ENCODE results near the gene SEMA6A.

SEMA6A gene

DNA sequence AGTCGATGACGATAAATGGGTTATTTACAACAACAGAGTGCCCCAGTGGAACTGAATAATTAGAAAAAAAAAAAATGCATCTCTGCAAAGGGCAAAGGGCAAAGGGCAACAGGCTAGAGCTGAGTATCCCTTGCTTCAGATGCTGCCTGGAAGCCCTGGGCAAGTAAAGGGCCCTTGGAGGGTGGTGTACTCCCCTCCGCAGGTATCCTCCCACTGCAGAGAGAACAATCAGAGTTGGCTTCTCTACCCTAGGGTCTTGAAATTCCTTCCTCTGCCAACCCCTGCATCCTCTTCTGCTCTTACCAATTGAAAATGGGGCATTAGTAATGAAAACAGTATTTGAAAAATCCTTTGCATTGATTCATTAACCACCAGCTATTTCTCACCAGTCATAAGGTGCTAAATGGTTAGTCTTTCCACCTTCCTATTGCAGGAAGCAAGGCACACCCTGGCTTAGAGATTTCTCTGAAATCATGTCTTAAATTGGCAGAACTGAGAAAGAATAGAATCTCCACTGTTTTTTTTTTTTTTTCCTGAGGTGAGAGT is 122.6 kb downstream of the SEMA6A start:
- Histone ChIP-seq H3K9me3 (ENCODE audit: control insufficient read depth, low read length) (no peaks in the 10 kb centered on the region), H3K36me3 (ENCODE audit: control insufficient read depth, insufficient read depth, low read length, severe bottlenecking) (no peaks in the 10 kb centered on the region), H3K27me3 (replicated peaks; ENCODE audit: control insufficient read depth, insufficient read depth, low read length) (no peaks in the 10 kb centered on the region), H3K9ac (ENCODE audit: low read length) (no peak overlapping the region), H3K4me3 (ENCODE audit: low read length) (no peak overlapping the region), H3K4me1 (ENCODE audit: control insufficient read depth, insufficient read depth, low read length) (peaks cover 13% of the 10 kb centered on the region)
- no peak for DNase-seq (ENCODE audit: low read depth)

DNA sequence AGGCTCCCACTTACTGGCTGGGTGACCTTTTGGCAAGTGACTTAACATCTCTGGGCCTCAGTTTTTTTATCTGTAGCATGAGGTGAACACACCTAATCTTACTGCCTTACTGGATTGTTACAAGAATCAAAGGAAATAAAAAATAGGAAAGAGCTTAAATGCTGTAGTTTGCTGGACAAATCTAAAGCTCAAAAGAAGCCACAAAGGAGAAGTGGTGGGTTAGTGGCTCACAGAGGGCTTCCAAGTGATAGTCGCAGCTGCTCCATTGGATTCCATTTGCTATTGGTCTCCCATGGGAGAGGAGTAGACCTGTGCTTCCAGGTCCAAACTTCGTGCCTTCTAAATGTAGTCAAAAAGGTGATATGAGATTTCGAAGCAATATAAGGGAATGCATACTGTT is 123.6 kb downstream of the SEMA6A start:
- peaks cover 13% of the 10 kb centered on the region for H3K4me1 ChIP-seq (ENCODE audit: control insufficient read depth, insufficient read depth, low read length)
- no peaks in the 10 kb centered on the region for H3K36me3 ChIP-seq (ENCODE audit: control insufficient read depth, insufficient read depth, low read length, severe bottlenecking)
- H3K27me3 ChIP-seq (replicated peaks; ENCODE audit: control insufficient read depth, insufficient read depth, low read length): no peaks in the 10 kb centered on the region
- no peak overlapping the region for H3K9ac ChIP-seq (ENCODE audit: low read length)
- H3K4me3 ChIP-seq (ENCODE audit: low read length): no peak overlapping the region
- DNase-seq (ENCODE audit: low read depth): no peak
- no peaks in the 10 kb centered on the region for H3K9me3 ChIP-seq (ENCODE audit: control insufficient read depth, low read length)

DNA sequence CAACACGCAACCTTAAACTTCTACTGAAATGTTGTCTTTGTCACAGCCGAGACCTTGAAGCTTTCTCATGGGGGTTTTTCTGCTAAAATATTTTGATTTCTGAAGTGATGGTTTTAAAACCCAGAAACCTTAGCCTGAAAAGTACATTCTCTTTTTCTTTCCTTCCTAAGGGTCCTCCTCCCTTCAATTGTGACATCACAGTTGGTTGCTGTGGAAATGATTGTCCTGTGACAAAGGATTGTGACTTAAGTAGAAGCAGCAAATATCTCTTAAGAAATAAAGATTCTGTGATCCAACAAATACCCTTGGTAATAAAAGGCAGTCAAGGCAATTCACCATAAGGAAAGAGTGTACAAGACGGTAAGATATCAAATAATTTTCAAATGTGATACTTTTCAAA is 125.2 kb downstream of the SEMA6A start:
- Histone ChIP-seq H3K4me3 (ENCODE audit: low read length) (no peak overlapping the region), H3K4me1 (ENCODE audit: control insufficient read depth, insufficient read depth, low read length) (peaks cover 7% of the 10 kb centered on the region), H3K27me3 (replicated peaks; ENCODE audit: control insufficient read depth, insufficient read depth, low read length) (no peaks in the 10 kb centered on the region), H3K9ac (ENCODE audit: low read length) (no peak overlapping the region), H3K36me3 (ENCODE audit: control insufficient read depth, insufficient read depth, low read length, severe bottlenecking) (no peaks in the 10 kb centered on the region), H3K9me3 (ENCODE audit: control insufficient read depth, low read length) (no peaks in the 10 kb centered on the region)
- DNase-seq (ENCODE audit: low read depth): no peak

DNA sequence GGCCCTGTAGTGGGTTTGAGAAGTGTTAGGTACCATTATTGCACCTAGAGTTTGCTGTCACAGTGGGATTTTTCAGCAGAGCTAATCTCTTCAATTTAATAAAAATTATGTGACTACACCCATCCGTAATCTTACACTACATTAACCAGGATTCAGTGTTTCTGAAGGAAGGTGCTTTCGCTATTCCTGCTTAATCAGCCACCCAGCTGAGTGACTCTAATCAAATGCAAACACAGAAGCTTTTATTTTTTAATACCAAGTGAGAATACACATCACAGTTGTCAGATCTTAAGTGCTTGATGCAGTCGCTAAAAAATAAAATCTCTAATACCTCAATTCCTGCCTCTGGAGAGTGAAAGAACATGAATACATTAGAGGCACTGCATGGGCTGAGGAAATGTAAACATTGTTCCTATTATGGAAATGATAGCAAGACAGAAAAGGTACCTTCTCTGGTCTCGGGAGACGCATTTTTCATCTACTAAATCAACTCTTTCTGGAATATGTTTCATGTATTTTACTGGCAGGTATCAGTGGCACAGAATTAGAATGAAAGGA is 125.7 kb downstream of the SEMA6A start:
- H3K9me3 ChIP-seq (ENCODE audit: control insufficient read depth, low read length): no peaks in the 10 kb centered on the region
- no peak overlapping the region for H3K4me3 ChIP-seq (ENCODE audit: low read length)
- no peaks in the 10 kb centered on the region for H3K36me3 ChIP-seq (ENCODE audit: control insufficient read depth, insufficient read depth, low read length, severe bottlenecking)
- H3K9ac ChIP-seq (ENCODE audit: low read length): no peak overlapping the region
- H3K4me1 ChIP-seq (ENCODE audit: control insufficient read depth, insufficient read depth, low read length): peaks cover 2% of the 10 kb centered on the region
- no peak for DNase-seq (ENCODE audit: low read depth)
- no peaks in the 10 kb centered on the region for H3K27me3 ChIP-seq (replicated peaks; ENCODE audit: control insufficient read depth, insufficient read depth, low read length)

DNA sequence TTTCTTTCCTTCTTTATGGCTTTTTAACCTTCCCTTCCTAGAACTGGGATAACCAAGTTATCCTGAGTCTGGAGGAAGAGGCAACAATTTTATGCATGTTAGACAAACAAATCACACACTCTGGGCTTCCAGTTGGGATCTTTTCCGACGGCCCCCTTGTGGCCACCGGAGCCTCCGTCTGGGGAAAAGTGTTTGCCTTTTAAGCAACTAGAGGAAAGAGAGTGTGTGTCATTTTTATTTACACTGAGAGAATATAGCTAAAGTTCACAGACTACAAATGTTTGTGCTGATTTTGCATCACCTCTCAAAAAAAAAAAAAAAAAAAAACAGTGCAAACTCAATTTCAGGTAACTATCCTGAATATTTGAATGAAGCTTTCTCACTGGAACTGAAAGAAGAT is 126.2 kb downstream of the SEMA6A start:
- no peak overlapping the region for H3K9ac ChIP-seq (ENCODE audit: low read length)
- no peaks in the 10 kb centered on the region for H3K9me3 ChIP-seq (ENCODE audit: control insufficient read depth, low read length)
- H3K4me1 ChIP-seq (ENCODE audit: control insufficient read depth, insufficient read depth, low read length): no peaks in the 10 kb centered on the region
- H3K36me3 ChIP-seq (ENCODE audit: control insufficient read depth, insufficient read depth, low read length, severe bottlenecking): no peaks in the 10 kb centered on the region
- DNase-seq (ENCODE audit: low read depth): no peak
- no peak overlapping the region for H3K4me3 ChIP-seq (ENCODE audit: low read length)
- H3K27me3 ChIP-seq (replicated peaks; ENCODE audit: control insufficient read depth, insufficient read depth, low read length): no peaks in the 10 kb centered on the region

DNA sequence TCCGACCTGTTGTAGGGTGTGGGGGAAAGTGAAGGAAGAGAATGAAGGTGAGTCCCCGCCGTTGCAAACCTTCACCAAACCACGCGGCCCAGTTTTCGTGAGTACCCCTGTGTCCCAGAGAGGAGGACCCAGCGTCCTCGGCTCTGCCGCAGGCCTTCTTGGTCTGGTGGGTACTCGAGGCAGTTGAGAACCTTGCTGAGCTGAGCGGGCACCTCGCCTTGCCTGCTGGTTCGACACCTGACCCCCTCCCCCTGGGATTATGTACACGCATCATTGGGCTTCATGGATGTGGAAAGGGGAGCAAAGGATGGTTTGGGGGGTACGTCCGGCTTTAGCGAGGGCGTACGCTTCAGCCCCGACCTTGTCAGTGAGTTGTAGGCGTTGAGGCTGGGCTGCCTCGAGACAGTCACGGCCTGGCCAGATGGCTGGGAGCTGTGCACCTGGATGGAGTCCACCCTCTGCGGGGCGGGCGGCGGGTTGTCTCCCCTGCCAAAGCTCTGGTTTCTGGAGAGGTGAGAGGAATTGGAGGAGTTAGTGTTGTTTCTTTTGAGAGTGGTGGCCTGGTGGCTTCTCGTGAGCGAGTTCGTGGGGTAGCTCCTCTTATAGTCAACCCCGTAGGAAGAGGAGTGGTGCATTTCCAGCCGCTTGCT is 128.1 kb downstream of the SEMA6A start:
- DNase-seq (ENCODE audit: low read depth): no peak
- Histone ChIP-seq H3K27me3 (replicated peaks; ENCODE audit: control insufficient read depth, insufficient read depth, low read length) (no peaks in the 10 kb centered on the region), H3K9me3 (ENCODE audit: control insufficient read depth, low read length) (no peaks in the 10 kb centered on the region), H3K36me3 (ENCODE audit: control insufficient read depth, insufficient read depth, low read length, severe bottlenecking) (no peaks in the 10 kb centered on the region), H3K4me3 (ENCODE audit: low read length) (no peak overlapping the region), H3K9ac (ENCODE audit: low read length) (no peak overlapping the region), H3K4me1 (ENCODE audit: control insufficient read depth, insufficient read depth, low read length) (peaks cover 9% of the 10 kb centered on the region)

DNA sequence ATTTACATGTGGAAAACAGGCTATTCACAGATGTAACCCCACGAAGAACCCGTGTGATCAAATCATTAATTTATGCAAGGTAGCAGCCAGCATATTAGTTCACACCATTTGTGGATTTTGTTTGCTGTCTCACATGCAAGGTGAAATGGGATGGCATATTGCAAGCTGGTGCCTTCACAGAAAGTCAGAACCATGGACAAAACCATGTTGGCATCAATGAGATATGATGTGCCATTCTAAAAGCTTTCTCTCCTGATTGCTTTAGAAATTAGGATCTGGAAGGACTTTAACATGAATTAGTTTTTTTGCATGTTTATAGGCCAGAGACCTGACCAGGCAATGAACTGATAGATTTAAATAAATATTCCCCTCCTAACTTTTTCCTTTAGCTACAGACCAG is 129.3 kb downstream of the SEMA6A start:
- no peak for DNase-seq (ENCODE audit: low read depth)
- no peaks in the 10 kb centered on the region for H3K36me3 ChIP-seq (ENCODE audit: control insufficient read depth, insufficient read depth, low read length, severe bottlenecking)
- no peak overlapping the region for H3K4me3 ChIP-seq (ENCODE audit: low read length)
- no peaks in the 10 kb centered on the region for H3K9me3 ChIP-seq (ENCODE audit: control insufficient read depth, low read length)
- no peak overlapping the region for H3K9ac ChIP-seq (ENCODE audit: low read length)
- H3K27me3 ChIP-seq (replicated peaks; ENCODE audit: control insufficient read depth, insufficient read depth, low read length): no peaks in the 10 kb centered on the region
- peaks cover 9% of the 10 kb centered on the region for H3K4me1 ChIP-seq (ENCODE audit: control insufficient read depth, insufficient read depth, low read length)

DNA sequence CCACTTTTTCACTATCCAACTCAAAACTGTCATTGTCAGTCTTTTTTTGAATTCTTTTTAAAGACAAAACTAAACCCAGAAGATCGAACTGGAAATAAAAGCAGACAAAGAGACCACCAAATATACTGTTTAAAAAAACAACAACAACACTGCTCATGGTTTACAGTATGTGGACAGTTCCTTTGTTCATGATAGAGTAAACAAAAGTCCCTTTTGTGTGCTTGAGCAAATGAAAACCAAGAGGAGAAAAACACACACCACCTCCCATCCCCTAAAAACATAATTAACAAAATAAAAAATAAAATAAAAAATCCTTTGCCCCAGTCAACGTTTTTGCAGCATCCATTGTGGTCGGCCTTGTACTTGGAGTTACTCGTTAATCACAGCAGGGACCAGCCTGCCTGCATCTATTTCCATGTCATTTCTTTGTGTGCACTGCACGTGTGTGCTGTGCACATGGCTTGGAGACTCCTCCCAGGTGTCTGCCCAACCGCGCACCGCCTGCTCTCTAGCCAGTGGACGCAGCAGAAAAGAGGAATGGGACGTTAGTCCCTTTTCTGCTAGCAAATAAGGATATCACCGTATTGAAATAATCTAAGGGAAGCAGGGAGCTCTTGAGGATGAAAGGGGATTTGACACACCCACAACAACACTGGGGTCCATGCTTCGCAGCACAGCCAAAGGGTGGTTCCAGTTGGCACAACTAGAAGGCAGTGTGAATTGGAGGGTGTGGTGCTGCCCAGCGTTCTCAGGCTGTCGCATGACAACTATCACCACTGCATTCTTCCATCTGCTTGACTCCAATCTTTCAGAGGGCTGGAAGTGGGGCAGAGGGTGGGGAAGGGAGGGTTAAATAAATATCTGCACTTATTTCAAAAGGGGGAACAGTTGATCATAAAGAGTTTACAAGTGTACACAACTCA is 130.0 kb downstream of the SEMA6A start:
- no peaks in the 10 kb centered on the region for H3K36me3 ChIP-seq (ENCODE audit: control insufficient read depth, insufficient read depth, low read length, severe bottlenecking)
- H3K4me3 ChIP-seq (ENCODE audit: low read length): no peak overlapping the region
- H3K9ac ChIP-seq (ENCODE audit: low read length): no peak overlapping the region
- H3K4me1 ChIP-seq (ENCODE audit: control insufficient read depth, insufficient read depth, low read length): peaks cover 9% of the 10 kb centered on the region
- H3K9me3 ChIP-seq (ENCODE audit: control insufficient read depth, low read length): no peaks in the 10 kb centered on the region
- H3K27me3 ChIP-seq (replicated peaks; ENCODE audit: control insufficient read depth, insufficient read depth, low read length): no peaks in the 10 kb centered on the region
- DNase-seq (ENCODE audit: low read depth): no peak

DNA sequence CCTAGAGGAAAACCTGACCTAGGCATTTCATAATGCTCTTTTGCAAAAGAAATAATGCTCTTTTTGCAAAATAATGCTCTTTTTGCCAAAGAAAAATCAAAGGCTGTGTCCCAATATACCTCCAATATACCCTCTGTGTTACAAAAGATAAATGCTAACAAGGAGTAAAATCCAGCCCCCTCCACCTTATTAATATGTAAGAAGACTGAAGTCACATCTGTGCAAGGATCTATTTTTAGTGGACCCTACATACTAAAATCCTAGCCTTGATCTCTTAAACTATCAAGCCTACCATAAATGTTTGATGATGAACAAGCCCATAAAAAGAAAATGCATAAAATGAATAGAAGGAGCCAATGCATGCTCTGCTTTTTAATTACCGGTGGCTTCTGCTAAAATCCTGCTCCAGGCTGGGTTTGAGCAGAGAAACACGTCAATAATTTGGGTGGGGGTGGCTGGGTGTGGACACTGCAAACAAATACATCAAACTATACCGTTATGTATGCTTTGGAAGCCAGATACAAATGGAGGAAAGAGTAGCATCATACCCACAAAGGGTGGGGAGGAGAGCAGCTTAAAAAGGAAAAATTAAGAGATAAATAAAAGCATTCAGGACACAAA is 131.6 kb downstream of the SEMA6A start:
- no peaks in the 10 kb centered on the region for H3K27me3 ChIP-seq (replicated peaks; ENCODE audit: control insufficient read depth, insufficient read depth, low read length)
- H3K36me3 ChIP-seq (ENCODE audit: control insufficient read depth, insufficient read depth, low read length, severe bottlenecking): no peaks in the 10 kb centered on the region
- no peak overlapping the region for H3K9ac ChIP-seq (ENCODE audit: low read length)
- no peak for DNase-seq (ENCODE audit: low read depth)
- no peak overlapping the region for H3K4me3 ChIP-seq (ENCODE audit: low read length)
- peaks cover 9% of the 10 kb centered on the region for H3K4me1 ChIP-seq (ENCODE audit: control insufficient read depth, insufficient read depth, low read length)
- no peaks in the 10 kb centered on the region for H3K9me3 ChIP-seq (ENCODE audit: control insufficient read depth, low read length)

DNA sequence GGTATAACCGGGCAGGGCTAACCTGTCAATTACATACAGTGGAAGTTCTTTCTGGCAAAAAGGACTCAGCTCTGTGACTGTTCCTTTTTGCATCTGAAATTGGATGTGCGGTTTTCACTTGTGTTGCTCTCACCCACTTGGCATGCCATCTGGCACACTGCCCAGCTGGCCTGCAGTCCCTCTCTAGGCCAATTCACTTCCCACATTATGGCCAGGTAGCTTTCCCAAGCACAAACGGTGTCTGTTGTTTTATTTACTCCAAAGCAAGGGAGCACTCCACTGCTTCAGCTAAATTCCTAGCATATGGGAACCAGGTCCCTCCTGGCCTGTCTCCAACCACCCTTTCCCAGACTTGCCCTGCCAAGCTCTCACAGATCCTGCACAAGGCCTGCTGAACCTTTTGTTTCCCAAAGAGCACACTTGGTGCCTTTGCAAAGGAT is 132.5 kb downstream of the SEMA6A start:
- Histone ChIP-seq H3K36me3 (ENCODE audit: control insufficient read depth, insufficient read depth, low read length, severe bottlenecking) (no peaks in the 10 kb centered on the region), H3K27me3 (replicated peaks; ENCODE audit: control insufficient read depth, insufficient read depth, low read length) (no peaks in the 10 kb centered on the region), H3K9me3 (ENCODE audit: control insufficient read depth, low read length) (no peaks in the 10 kb centered on the region), H3K9ac (ENCODE audit: low read length) (no peak overlapping the region), H3K4me1 (ENCODE audit: control insufficient read depth, insufficient read depth, low read length) (peaks cover 9% of the 10 kb centered on the region), H3K4me3 (ENCODE audit: low read length) (no peak overlapping the region)
- DNase-seq (ENCODE audit: low read depth): peak; percentile 2

DNA sequence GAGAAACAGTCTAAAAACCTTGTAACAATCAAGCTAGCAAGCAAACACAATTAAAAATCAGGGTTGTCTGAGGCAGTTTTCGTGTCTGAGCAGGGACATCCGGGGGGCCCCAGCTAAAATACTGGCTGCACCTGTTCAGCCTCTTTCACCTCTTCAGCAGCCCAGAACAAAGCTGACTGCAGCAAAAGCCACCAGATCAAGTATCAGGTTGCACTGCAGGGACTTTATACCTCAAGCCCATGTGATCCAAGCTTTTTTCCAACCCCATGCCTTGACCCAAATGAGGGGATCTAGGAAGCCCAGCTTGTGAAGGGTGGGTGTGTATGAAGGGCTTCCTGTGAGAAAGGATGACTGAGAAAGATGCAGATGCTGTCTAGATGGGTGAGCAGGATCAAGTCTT is 133.4 kb downstream of the SEMA6A start:
- DNase-seq (ENCODE audit: low read depth): no peak
- peaks cover 9% of the 10 kb centered on the region for H3K4me1 ChIP-seq (ENCODE audit: control insufficient read depth, insufficient read depth, low read length)
- no peaks in the 10 kb centered on the region for H3K36me3 ChIP-seq (ENCODE audit: control insufficient read depth, insufficient read depth, low read length, severe bottlenecking)
- no peak overlapping the region for H3K4me3 ChIP-seq (ENCODE audit: low read length)
- H3K9me3 ChIP-seq (ENCODE audit: control insufficient read depth, low read length): no peaks in the 10 kb centered on the region
- H3K9ac ChIP-seq (ENCODE audit: low read length): no peak overlapping the region
- no peaks in the 10 kb centered on the region for H3K27me3 ChIP-seq (replicated peaks; ENCODE audit: control insufficient read depth, insufficient read depth, low read length)
